Measurements from ENCODE around the gene PPP1R9B.
A peak's percentile ranks its signal among the peaks of the same experiment; 100 is the strongest.

Gene PPP1R9B

GRCh38 chr17:50188921-50189549, 38.6 kb upstream of the PPP1R9B start:
- no peak for DNase-seq (ENCODE audit: extremely low spot score, insufficient read length, low read depth)
- FAIRE-seq: no peak

GRCh38 chr17:50188531-50188920, 38.0 kb upstream of the PPP1R9B start:
- no peak for FAIRE-seq
- DNase-seq (ENCODE audit: extremely low spot score, insufficient read length, low read depth): no peak

DNA sequence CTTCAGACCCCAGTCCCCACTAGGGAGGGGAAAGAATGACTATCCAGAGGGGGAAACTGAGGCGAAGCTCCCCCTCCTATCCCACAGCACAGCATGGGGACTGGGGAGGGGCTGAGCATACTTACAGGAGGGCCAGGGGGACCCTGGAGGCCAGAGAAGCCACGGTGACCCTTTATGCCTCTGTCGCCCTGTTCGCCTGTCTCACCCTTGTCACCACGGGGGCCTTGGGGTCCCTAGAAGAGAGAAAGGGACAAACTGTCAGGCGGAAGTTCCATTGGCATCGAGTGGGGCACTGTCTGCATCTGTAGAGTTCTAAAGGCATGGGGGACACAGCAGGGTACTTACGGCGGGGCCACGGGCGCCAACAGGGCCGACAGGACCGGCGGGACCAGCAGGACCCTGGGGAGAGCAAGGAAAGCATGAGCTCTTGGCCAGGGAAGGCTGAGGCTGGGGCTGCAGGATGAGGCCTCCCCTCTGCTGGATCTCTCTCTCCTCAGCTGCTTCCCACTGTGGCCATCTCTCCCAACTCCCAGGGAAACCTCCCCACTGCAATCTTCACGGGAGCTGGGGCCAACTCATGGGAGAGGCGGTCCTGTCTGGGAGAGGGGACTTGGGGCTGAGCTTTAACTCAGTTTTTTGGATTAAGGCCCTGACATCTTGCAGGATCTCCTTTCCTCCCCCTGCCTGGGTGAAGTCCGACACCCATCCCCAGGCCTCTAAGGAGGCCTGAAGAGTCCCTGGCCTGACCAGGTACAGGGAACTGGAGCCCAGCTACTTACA, 37.5 kb upstream of the PPP1R9B start:
- DNase-seq (ENCODE audit: extremely low spot score, insufficient read length, low read depth) (no peak), FAIRE-seq (no peak)

GRCh38 chr17:50187394-50187725, 36.9 kb upstream of the PPP1R9B start:
- no peak for DNase-seq (ENCODE audit: extremely low spot score, insufficient read length, low read depth)

GRCh38 chr17:50186661-50187393, 36.4 kb upstream of the PPP1R9B start:
- FAIRE-seq: no peak
- no peak for DNase-seq (ENCODE audit: extremely low spot score, insufficient read length, low read depth)

More at GRCh38 chr17:50187394-50187725, 36.9 kb upstream of the PPP1R9B start:
- no peak for FAIRE-seq

- DNase-seq (ENCODE audit: extremely low spot score, insufficient read length, low read depth) (no peak), FAIRE-seq (no peak)
Observed at GRCh38 chr17:50185631-50186471, 35.4 kb upstream of the PPP1R9B start.

GRCh38 chr17:50184611-50185398, 34.3 kb upstream of the PPP1R9B start:
- peak; percentile 57 for FAIRE-seq
- DNase-seq (ENCODE audit: extremely low spot score, insufficient read length, low read depth): no peak

DNA sequence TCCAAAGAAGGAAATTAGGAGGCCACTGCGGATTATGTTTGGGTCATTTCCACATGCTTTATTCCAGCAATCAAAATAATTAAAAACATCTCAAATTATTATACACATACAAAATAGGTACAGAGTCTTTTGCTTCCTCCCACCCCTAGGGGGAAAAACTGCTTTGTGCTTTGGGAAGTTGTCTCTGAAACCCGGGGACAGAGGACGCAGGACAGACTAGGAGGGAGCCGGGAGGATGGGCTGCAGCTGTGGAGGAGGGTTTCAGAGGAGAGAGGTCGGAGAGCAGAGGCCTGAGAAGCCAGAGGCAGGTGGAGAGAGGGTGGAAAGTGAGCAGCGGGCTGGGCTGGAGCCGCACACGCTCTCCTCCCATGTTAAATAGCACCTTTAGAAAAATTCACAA, 33.6 kb upstream of the PPP1R9B start:
- DNase-seq (ENCODE audit: extremely low spot score, insufficient read length, low read depth): no peak
- no peak for FAIRE-seq

DNA sequence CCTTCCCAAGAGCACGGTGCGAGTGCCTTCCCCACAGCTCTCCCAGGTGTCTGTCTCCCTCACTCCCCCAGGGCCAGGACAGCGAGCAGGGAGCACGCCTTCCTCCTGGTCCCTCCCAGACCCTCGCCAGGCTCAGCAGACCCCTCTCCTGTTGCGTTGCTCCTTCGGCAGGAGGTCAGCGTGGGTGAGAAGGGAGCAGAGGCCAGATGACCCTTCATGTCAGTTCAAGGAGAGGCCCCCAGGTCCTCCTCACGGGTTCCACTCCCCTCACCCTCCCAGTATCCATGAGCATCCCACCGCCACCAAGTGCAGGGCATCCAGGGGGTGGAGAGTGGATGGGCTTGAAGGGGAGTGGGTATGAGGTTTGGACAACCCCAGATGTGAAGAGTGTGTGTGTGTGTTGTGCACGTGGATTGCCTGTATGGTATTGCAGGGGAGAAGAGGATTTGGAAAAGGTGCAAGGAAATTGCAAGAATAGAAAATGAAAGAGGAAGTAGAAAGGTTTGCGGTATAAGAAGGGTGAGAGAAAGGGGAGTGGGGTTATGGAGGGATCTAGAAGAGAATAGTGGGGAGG, 33.0 kb upstream of the PPP1R9B start:
- DNase-seq (ENCODE audit: extremely low spot score, insufficient read length, low read depth): no peak
- FAIRE-seq: peak; percentile 75

DNA sequence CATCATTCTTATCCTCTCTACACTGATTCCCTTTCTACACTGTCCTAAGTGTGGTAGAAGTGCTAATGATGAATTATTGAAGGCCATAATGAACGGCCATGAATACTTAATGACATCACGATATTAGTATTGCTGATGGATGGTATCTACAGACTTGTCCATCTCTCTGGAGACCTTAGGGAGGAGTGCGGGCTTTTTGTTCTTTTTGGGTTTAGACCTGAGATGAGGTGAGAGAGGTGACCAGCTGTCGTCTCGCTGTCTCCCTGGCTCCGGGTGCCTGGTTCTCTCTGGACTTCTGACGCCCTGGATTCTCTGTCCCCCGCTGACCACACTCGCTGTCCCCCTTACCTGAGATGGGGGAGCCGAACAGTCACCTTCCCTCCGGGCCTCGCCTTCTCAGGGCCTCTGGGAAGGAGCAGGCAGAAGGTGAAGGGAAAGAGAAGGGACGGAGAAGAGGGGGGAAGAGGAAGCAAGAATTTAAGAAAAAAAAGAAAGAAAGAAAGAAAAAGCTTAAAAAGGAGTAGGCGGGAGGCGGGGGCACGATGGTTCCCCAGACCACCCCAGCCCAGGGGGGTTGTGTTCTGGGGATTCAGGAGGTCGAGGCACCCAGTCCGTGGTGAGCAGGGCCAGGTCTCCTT, 32.4 kb upstream of the PPP1R9B start:
- DNase-seq (ENCODE audit: extremely low spot score, insufficient read length, low read depth): no peak
- FAIRE-seq: no peak

DNA sequence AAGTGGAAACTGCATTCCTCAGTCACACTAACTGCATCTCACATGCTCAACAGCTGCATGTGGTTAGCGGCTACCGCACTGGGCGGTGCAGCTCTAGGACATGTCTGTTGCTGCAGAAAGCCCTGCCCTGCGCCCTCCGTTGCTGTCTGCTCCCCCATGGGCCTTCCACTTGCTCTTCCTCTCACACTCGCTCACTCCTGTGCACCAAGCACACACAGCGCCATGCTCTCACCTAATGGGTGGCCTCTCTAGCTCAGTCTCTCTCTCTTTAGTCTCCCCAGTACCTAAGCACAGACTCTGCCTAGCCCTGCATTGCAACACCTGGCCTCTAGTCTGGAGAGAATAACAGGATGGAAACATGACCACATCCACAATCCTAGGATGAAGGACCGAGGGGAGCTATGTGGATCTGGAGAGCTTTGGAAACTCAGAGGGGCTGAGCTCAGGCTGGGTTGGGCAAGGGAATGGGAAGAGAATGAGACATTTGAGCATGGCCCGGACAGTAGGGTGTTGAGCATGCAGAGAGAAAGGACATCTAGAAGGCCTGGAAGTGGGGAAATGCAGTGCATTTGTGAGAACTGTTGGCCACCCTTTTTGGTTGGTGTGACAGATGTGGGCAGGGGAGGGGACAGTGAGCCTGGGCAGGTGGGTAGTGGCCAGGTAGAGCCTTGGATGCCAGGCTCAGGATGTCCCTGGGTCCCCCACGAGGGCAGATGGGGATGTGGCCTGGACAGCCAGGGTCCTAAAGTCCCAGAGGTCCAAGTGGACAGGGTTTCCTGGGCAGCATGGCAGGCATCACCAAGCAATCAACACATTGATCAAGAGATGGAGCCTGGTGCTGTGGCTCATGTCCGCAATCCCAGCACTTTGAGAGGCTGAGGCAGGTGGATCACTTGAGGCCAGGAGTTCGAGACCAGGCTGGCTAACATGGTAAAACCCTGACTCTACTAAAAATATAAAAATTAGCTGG, 31.4 kb upstream of the PPP1R9B start:
- DNase-seq (ENCODE audit: extremely low spot score, insufficient read length, low read depth) (no peak), FAIRE-seq (no peak)

DNA sequence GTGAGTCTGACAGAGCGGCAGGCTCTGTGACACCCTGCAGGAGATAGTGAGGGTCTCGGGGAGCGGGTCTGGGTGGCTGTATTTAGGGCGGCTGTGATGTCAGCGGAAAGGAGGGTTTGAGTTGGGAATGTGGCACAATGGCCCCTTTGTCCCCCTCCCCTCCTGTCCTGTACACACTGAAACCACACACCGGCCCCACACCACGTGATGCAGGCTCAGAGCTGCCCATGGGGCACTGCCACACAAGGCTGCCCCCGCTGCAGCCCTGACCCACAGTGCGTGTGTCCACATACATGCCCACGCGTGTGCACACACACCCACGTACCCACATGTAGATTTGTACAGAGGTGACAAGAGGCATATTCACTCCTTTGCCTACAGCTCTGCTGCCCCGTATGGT, 30.7 kb upstream of the PPP1R9B start:
- no peak for FAIRE-seq
- no peak for DNase-seq (ENCODE audit: extremely low spot score, insufficient read length, low read depth)

- FAIRE-seq: no peak
- no peak for DNase-seq (ENCODE audit: extremely low spot score, insufficient read length, low read depth)
Observed at GRCh38 chr17:50180620-50181019, 30.1 kb upstream of the PPP1R9B start.

- FAIRE-seq (no peak), DNase-seq (ENCODE audit: extremely low spot score, insufficient read length, low read depth) (no peak)
Observed at GRCh38 chr17:50180111-50180510, 29.6 kb upstream of the PPP1R9B start.

DNA sequence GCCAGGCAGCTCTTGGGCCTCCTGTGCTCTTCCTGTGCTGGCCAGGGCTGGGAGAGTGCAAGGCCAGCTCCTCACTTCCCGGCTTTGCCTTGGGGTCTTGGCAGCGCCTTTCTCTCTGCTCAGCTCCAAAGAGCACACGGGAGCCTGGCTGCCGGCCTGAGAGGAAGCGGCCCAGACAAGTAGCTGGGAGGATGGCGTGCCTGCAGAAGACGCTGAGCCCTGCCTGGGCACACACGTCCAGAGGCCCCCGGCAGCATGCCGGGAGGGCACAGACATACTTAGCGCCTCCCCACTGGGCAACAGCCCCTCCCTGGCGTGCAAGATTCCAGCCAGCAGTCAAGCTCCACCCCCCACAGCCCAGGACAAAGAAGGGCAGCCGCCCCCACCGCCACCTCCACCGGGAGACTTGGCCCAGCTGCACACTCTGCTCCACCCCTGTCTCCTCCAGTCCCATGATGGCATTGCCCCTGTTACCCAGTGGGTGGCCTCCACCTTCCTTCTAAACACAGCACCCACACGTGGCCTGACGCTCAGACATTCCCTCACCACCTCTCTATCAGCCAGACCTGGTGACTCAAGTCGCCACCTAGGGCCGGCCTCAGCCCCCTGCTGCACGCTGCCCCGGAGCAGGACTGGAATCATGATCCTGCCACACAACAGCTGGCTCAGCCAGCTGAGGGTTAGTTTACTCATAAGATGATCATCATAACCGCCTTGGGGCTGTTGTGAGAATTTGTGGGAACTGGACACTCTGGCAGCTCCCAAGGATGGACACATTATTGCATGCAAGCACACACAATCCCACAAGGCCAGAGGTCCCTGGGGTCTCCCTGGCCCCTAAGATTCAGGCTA, 27.7 kb upstream of the PPP1R9B start:
- FAIRE-seq (peak; percentile 67), DNase-seq (ENCODE audit: extremely low spot score, insufficient read length, low read depth) (no peak)

DNA sequence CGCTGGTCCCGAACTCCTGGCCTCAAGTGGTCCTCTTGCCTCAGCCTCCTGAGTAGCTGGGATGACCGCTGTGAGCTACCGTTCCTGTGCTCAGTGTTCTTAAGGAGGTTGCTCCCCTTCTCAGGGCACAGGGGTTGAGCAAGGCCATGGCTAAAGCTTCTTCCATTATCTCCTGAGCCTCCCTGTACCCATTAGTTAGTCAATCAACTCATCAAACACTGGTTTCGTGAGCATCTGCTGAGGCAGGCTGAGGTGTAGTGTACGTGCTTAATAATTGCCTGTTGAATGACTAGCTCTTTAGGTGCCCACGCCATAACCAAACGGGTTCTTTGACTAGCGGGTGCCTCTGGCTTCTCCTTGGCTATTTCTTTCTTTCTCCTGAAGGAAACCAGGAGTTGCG, 27.0 kb upstream of the PPP1R9B start:
- FAIRE-seq: no peak
- DNase-seq (ENCODE audit: extremely low spot score, insufficient read length, low read depth): no peak
